NCI-H1436 treated with DMSO at 0.1 percent for 48 hours (cell line): ENCODE results near the gene NEIL3.

Experiments
- DNase-seq: peaks from one replicate; lab custom pipeline; 2025; lab: John Stamatoyannopoulos, UW

Gene NEIL3

GRCh38 chr4:177309522-177310371 is at the start of gene NEIL3:
Gene NEIL3 (plus strand): TSS chr4:177309874. CDS start chr4:177309954, 80 bp downstream.
- peak; percentile 50 for DNase-seq

- no peak for DNase-seq
Measured at GRCh38 chr4:177263818-177264217, 45.9 kb upstream of the NEIL3 start.

GRCh38 chr4:177264788-177265422 is 44.8 kb upstream of the NEIL3 start:
- DNase-seq: no peak

- DNase-seq: no peak
Measured at GRCh38 chr4:177265729-177266128, 43.9 kb upstream of the NEIL3 start.

- no peak for DNase-seq
Measured at GRCh38 chr4:177266506-177266905, 43.2 kb upstream of the NEIL3 start.

- DNase-seq: no peak
Measured at GRCh38 chr4:177267911-177268310, 41.8 kb upstream of the NEIL3 start.

- DNase-seq: no peak
Measured at GRCh38 chr4:177271091-177271490, 38.6 kb upstream of the NEIL3 start.

- DNase-seq: no peak
Measured at GRCh38 chr4:177271915-177272766, 37.5 kb upstream of the NEIL3 start.

GRCh38 chr4:177275999-177276398 is 33.7 kb upstream of the NEIL3 start:
- DNase-seq: no peak

- DNase-seq: no peak
Measured at GRCh38 chr4:177281351-177281909, 28.2 kb upstream of the NEIL3 start.

- no peak for DNase-seq
Measured at GRCh38 chr4:177282284-177282835, 27.3 kb upstream of the NEIL3 start.

- no peak for DNase-seq
Measured at GRCh38 chr4:177283167-177283566, 26.5 kb upstream of the NEIL3 start.

- no peak for DNase-seq
Measured at GRCh38 chr4:177285953-177286352, 23.7 kb upstream of the NEIL3 start.

GRCh38 chr4:177287255-177287654 is 22.4 kb upstream of the NEIL3 start:
- no peak for DNase-seq

- DNase-seq: no peak
Measured at GRCh38 chr4:177288335-177288734, 21.3 kb upstream of the NEIL3 start.

- no peak for DNase-seq
Measured at GRCh38 chr4:177290780-177291179, 18.9 kb upstream of the NEIL3 start.

- DNase-seq: no peak
Measured at GRCh38 chr4:177292171-177292570, 17.5 kb upstream of the NEIL3 start.

GRCh38 chr4:177293208-177294033 is 16.3 kb upstream of the NEIL3 start:
- no peak for DNase-seq

- DNase-seq: no peak
Measured at GRCh38 chr4:177297785-177298391, 11.8 kb upstream of the NEIL3 start.

- no peak for DNase-seq
Measured at GRCh38 chr4:177301126-177301639, 8.5 kb upstream of the NEIL3 start.
